ENCODE measurements around the gene PCAT6.

The PCAT6 gene

GRCh38 chr1:202798792-202799331 is 11.9 kb upstream of the PCAT6 start:
- CTCF ChIA-PET, result interaction anchor here (0.7 kb wide), 1 partner anchor 516 kb away, joined by 5 read pairs; no protein-coding TSS in a partner anchor
- POLR2A ChIA-PET (ENCODE audit: low non-redundant PET), result no interaction called here

GRCh38 chr1:202800742-202801141 is 10.0 kb upstream of the PCAT6 start:
- DNase-seq (ENCODE audit: low spot score), result no peak
- CTCF ChIA-PET, result no interaction called here
- H3K27ac ChIP-seq, result no peak overlapping the region
- POLR2A ChIA-PET (ENCODE audit: low non-redundant PET), result interaction anchor here (1.2 kb wide), 1 partner anchor 10 kb away, joined by 4 read pairs; the partner anchor contains the start of gene PCAT6
- no peak for TF ChIP-seq CTCF (conservative IDR thresholded peaks at IDR 0.05; ENCODE audit: low read depth)

More at GRCh38 chr1:202798792-202799331, 11.9 kb upstream of the PCAT6 start:
- no peak for DNase-seq (ENCODE audit: low spot score)
- no peak overlapping the region for H3K27ac ChIP-seq
- no peak for TF ChIP-seq CTCF (conservative IDR thresholded peaks at IDR 0.05; ENCODE audit: low read depth)

GRCh38 chr1:202801175-202801574 is 9.6 kb upstream of the PCAT6 start:
- ChIA-PET CTCF (no interaction called here), POLR2A (ENCODE audit: low non-redundant PET) (interaction anchor here (1.2 kb wide), 1 partner anchor 10 kb away, joined by 4 read pairs; the partner anchor contains the start of gene PCAT6)
- no peak overlapping the region for H3K27ac ChIP-seq
- DNase-seq (ENCODE audit: low spot score), result no peak
- no peak for TF ChIP-seq CTCF (conservative IDR thresholded peaks at IDR 0.05; ENCODE audit: low read depth)

GRCh38 chr1:202802034-202802433 is 8.7 kb upstream of the PCAT6 start:
- ChIA-PET CTCF (no interaction called here), POLR2A (ENCODE audit: low non-redundant PET) (no interaction called here)
- H3K27ac ChIP-seq, result no peak overlapping the region
- DNase-seq (ENCODE audit: low spot score), result no peak
- TF ChIP-seq CTCF (conservative IDR thresholded peaks at IDR 0.05; ENCODE audit: low read depth), result no peak

GRCh38 chr1:202802998-202803932 is 7.5 kb upstream of the PCAT6 start:
- no peak for TF ChIP-seq CTCF (conservative IDR thresholded peaks at IDR 0.05; ENCODE audit: low read depth)
- DNase-seq (ENCODE audit: low spot score), result peak; percentile 68
- H3K27ac ChIP-seq, result peak overlapping the region; percentile 52
- POLR2A ChIA-PET (ENCODE audit: low non-redundant PET), result no interaction called here
- CTCF ChIA-PET, result interaction anchor here (0.6 to 0.7 kb wide), 2 partner anchors 315 to 419 kb away, joined by 3 read pairs; no protein-coding TSS in a partner anchor

GRCh38 chr1:202804126-202804525 is 6.6 kb upstream of the PCAT6 start:
- POLR2A ChIA-PET (ENCODE audit: low non-redundant PET), result no interaction called here
- DNase-seq (ENCODE audit: low spot score), result no peak
- H3K27ac ChIP-seq, result no peak overlapping the region
- CTCF ChIA-PET, result interaction anchor here (0.6 kb wide), 1 partner anchor 36 kb away, joined by 5 read pairs; no protein-coding TSS in a partner anchor
- no peak for TF ChIP-seq CTCF (conservative IDR thresholded peaks at IDR 0.05; ENCODE audit: low read depth)
